ENCODE results near the gene GLS.

GLS gene

GRCh38 chr2:190903693-190904450 lies 23.3 kb downstream of the GLS start:
- TF ChIP-seq, protein P1, sequence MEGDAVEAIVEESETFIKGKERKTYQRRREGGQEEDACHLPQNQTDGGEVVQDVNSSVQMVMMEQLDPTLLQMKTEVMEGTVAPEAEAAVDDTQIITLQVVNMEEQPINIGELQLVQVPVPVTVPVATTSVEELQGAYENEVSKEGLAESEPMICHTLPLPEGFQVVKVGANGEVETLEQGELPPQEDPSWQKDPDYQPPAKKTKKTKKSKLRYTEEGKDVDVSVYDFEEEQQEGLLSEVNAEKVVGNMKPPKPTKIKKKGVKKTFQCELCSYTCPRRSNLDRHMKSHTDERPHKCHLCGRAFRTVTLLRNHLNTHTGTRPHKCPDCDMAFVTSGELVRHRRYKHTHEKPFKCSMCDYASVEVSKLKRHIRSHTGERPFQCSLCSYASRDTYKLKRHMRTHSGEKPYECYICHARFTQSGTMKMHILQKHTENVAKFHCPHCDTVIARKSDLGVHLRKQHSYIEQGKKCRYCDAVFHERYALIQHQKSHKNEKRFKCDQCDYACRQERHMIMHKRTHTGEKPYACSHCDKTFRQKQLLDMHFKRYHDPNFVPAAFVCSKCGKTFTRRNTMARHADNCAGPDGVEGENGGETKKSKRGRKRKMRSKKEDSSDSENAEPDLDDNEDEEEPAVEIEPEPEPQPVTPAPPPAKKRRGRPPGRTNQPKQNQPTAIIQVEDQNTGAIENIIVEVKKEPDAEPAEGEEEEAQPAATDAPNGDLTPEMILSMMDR (IDR thresholded peaks at IDR 0.05; ENCODE audit: borderline replicate concordance, insufficient read depth, low read depth, low read length), result no peak
- H3K4me3 ChIP-seq (ENCODE audit: low read depth, low read length), result no peak overlapping the region

DNA sequence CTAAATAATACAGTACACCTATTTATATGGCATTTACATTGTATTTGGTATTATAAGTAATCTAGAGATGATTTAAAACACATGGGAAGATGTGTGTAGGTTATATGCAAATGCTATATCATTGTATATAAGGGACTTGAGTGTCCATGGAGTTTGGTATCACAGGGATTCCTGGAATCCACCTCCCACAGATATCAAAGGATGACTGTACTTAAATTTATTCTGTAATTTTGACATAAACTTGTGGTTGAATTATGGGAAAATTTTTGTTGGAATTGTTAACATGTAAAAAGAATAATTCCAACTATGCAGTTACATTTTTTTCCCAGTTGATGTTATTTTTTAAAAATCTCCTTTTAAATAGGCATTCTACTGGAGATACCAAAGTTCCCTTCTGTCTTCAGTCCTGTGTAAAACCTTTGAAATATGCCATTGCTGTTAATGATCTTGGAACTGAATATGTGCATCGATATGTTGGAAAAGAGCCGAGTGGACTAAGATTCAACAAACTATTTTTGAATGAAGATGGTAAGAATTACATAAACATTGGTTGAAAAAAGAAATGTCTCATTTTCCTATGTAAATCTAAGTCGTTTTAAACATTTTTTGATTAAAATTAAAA lies 24.1 kb downstream of the GLS start:
- TF ChIP-seq, protein P1 (IDR thresholded peaks at IDR 0.05; ENCODE audit: borderline replicate concordance, insufficient read depth, low read depth, low read length), result no peak
- H3K4me3 ChIP-seq (ENCODE audit: low read depth, low read length), result no peak overlapping the region

GRCh38 chr2:190908532-190908931 lies 27.9 kb downstream of the GLS start:
- H3K4me3 ChIP-seq (ENCODE audit: low read depth, low read length), result no peak overlapping the region
- TF ChIP-seq, protein P1 (IDR thresholded peaks at IDR 0.05; ENCODE audit: borderline replicate concordance, insufficient read depth, low read depth, low read length), result no peak

- TF ChIP-seq, protein P1 (IDR thresholded peaks at IDR 0.05; ENCODE audit: borderline replicate concordance, insufficient read depth, low read depth, low read length), result no peak
- H3K4me3 ChIP-seq (ENCODE audit: low read depth, low read length), result no peak overlapping the region
Measured at GRCh38 chr2:190909680-190910079, 29.1 kb downstream of the GLS start.

- no peak overlapping the region for H3K4me3 ChIP-seq (ENCODE audit: low read depth, low read length)
- TF ChIP-seq, protein P1 (IDR thresholded peaks at IDR 0.05; ENCODE audit: borderline replicate concordance, insufficient read depth, low read depth, low read length), result no peak
Measured at GRCh38 chr2:190910341-190911136, 29.9 kb downstream of the GLS start.

DNA sequence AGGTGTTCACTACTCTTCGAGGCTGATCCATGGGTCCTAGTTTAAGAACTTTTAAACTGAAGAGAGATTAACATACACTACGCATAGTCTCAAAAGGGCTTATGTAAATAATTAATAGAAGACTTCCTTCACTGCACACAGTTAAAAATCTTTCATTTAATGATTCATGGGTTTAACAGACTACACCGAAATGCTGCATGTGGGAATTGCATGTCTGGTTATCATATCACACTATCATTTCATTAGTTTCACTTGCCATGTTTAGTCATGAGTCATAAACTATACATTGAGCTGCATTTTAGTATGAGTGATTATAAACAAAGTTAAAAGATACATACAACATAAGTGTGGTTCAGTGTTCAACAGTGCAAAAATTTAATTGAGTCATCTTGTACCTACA lies 31.2 kb downstream of the GLS start:
- no peak overlapping the region for H3K4me3 ChIP-seq (ENCODE audit: low read depth, low read length)
- TF ChIP-seq, protein P1 (IDR thresholded peaks at IDR 0.05; ENCODE audit: borderline replicate concordance, insufficient read depth, low read depth, low read length), result no peak
